ENCODE results near the gene SDHC. TPM values are rescaled to one million over a fixed set of nuclear protein-coding genes. Genes with fewer than 3 reads are reported as not detected.
A peak's percentile ranks its signal among the peaks of the same experiment; 100 is the strongest.

Gene SDHC
- polyA plus RNA-seq, 1 donor = 194 TPM

DNA sequence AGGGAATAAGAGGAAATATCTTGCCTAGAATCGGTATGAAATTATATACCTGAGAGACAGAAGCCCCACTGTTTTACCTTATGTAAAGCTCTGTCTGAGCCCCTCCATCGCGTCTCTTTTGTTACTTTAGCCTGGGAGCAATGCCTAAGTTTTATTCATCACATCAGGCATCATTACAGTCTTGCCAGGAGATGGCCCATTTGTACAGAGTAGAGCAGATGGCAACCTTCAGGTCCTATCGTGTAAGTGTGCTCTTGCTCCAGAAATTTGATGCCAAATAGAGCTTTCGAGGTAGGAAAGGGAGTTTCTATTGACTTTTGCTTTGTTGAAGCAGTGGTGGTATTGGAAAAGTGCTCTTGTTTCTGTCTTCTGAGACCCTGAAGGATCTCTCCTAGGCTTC lies 28.6 kb downstream of the SDHC start:
- Histone ChIP-seq H3K27ac (ENCODE audit: low read length) (no peak overlapping the region), H3K9me3 (ENCODE audit: control insufficient read depth, low read depth, low read length) (no peaks in the 10 kb centered on the region), H3K4me3 (ENCODE audit: low read length) (no peak overlapping the region), H3K36me3 (ENCODE audit: control insufficient read depth, insufficient read depth, low read length) (peaks cover 44% of the 10 kb centered on the region), H3K4me1 (ENCODE audit: control insufficient read depth, insufficient read depth, low read length) (no peaks in the 10 kb centered on the region), H3K27me3 (ENCODE audit: control insufficient read depth, insufficient read depth, low read length) (no peaks in the 10 kb centered on the region)
- 100% methylated on average over 2 of the region's 5 CpGs for WGBS (ENCODE audit: insufficient coverage, low lambda C conversion rate)
- DNase-seq = no peak

DNA sequence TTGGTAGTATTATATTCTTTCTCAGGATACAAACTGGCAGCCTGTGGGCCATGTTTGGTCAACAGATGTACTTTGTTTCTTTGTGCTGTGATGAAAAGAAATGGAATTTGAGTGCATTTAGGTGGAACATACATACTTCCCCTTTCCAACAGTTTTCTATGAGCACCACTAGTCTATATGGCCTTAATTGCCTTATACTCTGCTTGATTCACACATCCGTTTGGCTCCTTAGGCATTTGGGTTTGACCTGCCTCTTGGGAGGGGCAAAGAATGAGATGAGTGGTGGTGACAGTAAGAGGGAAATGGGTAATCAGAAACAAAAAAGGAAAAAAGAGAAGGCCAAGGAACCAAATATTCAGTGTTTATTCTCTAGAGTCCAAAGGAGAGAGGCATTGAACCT lies 36.5 kb downstream of the SDHC start:
- WGBS (ENCODE audit: insufficient coverage, low lambda C conversion rate) = 83% methylated on average over 1 of the region's 1 CpG
- H3K9me3 ChIP-seq (ENCODE audit: control insufficient read depth, low read depth, low read length) = no peaks in the 10 kb centered on the region
- no peak for DNase-seq
- H3K27ac ChIP-seq (ENCODE audit: low read length) = no peak overlapping the region
- peaks cover 11% of the 10 kb centered on the region for H3K36me3 ChIP-seq (ENCODE audit: control insufficient read depth, insufficient read depth, low read length)
- no peaks in the 10 kb centered on the region for H3K4me1 ChIP-seq (ENCODE audit: control insufficient read depth, insufficient read depth, low read length)
- no peak overlapping the region for H3K4me3 ChIP-seq (ENCODE audit: low read length)
- no peaks in the 10 kb centered on the region for H3K27me3 ChIP-seq (ENCODE audit: control insufficient read depth, insufficient read depth, low read length)

- WGBS (ENCODE audit: insufficient coverage, low lambda C conversion rate) = 60% methylated on average over 1 of the region's 1 CpG
These were observed 37.3 kb downstream of the SDHC start for GRCh38 chr1:161351482-161351881.

DNA sequence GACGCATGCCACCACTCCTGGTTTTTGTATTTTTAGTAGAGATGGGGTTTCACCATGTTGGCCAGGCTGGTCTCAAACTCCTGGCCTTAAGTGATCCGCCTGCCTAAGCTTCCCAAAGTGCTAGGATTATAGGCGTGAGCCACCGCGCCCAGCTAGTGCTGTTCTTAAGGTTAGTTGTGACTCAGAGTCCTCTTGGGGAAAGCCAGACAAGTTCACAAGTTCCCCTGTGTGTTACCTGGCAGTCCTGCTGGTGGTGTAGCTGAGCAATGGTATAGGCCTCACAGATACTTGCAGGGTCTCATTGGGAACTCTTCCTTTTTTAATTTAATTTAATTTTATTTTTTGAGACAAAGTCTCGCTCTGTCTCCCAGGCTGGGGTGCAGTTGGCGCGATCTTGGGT lies 42.9 kb downstream of the SDHC start:
- Histone ChIP-seq H3K27ac (ENCODE audit: low read length) (no peak overlapping the region), H3K36me3 (ENCODE audit: control insufficient read depth, insufficient read depth, low read length) (peaks cover 21% of the 10 kb centered on the region), H3K4me3 (ENCODE audit: low read length) (no peak overlapping the region), H3K9me3 (ENCODE audit: control insufficient read depth, low read depth, low read length) (no peaks in the 10 kb centered on the region), H3K27me3 (ENCODE audit: control insufficient read depth, insufficient read depth, low read length) (no peaks in the 10 kb centered on the region), H3K4me1 (ENCODE audit: control insufficient read depth, insufficient read depth, low read length) (no peaks in the 10 kb centered on the region)
- WGBS (ENCODE audit: insufficient coverage, low lambda C conversion rate) = no CpG with 5 or more reads among the region's 8 CpGs
- DNase-seq = no peak

More at GRCh38 chr1:161351482-161351881, 37.3 kb downstream of the SDHC start:
- Histone ChIP-seq H3K27me3 (ENCODE audit: control insufficient read depth, insufficient read depth, low read length) (no peaks in the 10 kb centered on the region), H3K36me3 (ENCODE audit: control insufficient read depth, insufficient read depth, low read length) (peaks cover 12% of the 10 kb centered on the region), H3K4me3 (ENCODE audit: low read length) (no peak overlapping the region), H3K9me3 (ENCODE audit: control insufficient read depth, low read depth, low read length) (no peaks in the 10 kb centered on the region), H3K4me1 (ENCODE audit: control insufficient read depth, insufficient read depth, low read length) (no peaks in the 10 kb centered on the region), H3K27ac (ENCODE audit: low read length) (no peak overlapping the region)
- no peak for DNase-seq

DNA sequence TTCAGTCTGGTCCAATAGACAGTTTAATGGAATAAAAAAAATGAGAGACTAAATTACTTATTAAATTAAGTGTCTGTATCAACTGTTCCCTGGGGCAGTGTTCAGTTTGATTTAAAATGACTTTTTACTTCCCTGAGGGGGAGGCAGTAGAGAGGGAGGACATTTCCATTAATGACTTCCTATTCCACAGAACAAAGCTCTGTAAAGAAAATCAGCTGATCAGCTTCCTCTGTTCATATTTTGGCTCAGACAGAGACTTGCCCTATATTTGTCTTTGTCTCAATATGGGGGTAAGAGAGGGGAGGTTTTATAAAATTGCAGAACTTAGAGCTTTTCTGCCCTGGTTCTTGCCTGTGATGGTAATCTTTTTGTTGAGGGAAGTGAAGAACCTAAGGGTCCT lies 45.1 kb downstream of the SDHC start:
- no peaks in the 10 kb centered on the region for H3K4me1 ChIP-seq (ENCODE audit: control insufficient read depth, insufficient read depth, low read length)
- DNase-seq = no peak
- no peak overlapping the region for H3K27ac ChIP-seq (ENCODE audit: low read length)
- peaks cover 32% of the 10 kb centered on the region for H3K36me3 ChIP-seq (ENCODE audit: control insufficient read depth, insufficient read depth, low read length)
- H3K27me3 ChIP-seq (ENCODE audit: control insufficient read depth, insufficient read depth, low read length) = no peaks in the 10 kb centered on the region
- H3K9me3 ChIP-seq (ENCODE audit: control insufficient read depth, low read depth, low read length) = no peaks in the 10 kb centered on the region
- H3K4me3 ChIP-seq (ENCODE audit: low read length) = no peak overlapping the region

DNA sequence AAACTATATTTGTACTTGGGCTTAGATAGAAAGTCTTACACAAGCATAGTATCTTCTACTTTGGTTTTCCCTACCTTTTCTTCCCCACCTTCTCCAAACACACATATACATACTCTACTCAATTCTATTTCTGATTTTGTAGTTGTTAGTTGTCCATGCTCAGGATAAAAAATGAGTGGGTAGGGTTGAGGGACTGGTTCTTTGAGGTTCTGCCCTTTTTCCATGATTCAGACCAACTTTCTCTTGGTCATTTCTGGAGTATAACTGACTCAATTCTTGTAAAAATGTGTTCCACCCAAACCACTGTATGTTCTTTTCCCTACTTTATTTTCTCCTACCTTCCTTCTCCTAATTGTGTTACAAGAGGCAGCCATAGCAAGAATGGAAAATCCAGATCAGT lies 50.2 kb downstream of the SDHC start:
- Histone ChIP-seq H3K36me3 (ENCODE audit: control insufficient read depth, insufficient read depth, low read length) (peaks cover 37% of the 10 kb centered on the region), H3K4me3 (ENCODE audit: low read length) (no peak overlapping the region), H3K27me3 (ENCODE audit: control insufficient read depth, insufficient read depth, low read length) (no peaks in the 10 kb centered on the region), H3K9me3 (ENCODE audit: control insufficient read depth, low read depth, low read length) (no peaks in the 10 kb centered on the region), H3K4me1 (ENCODE audit: control insufficient read depth, insufficient read depth, low read length) (no peaks in the 10 kb centered on the region), H3K27ac (ENCODE audit: low read length) (no peak overlapping the region)
- DNase-seq = no peak

- Histone ChIP-seq H3K27me3 (ENCODE audit: control insufficient read depth, insufficient read depth, low read length) (no peaks in the 10 kb centered on the region), H3K27ac (ENCODE audit: low read length) (no peak overlapping the region), H3K4me3 (ENCODE audit: low read length) (no peak overlapping the region), H3K9me3 (ENCODE audit: control insufficient read depth, low read depth, low read length) (no peaks in the 10 kb centered on the region), H3K36me3 (ENCODE audit: control insufficient read depth, insufficient read depth, low read length) (peaks cover 32% of the 10 kb centered on the region), H3K4me1 (ENCODE audit: control insufficient read depth, insufficient read depth, low read length) (no peaks in the 10 kb centered on the region)
- DNase-seq = no peak
These were observed 51.0 kb downstream of the SDHC start for GRCh38 chr1:161365207-161365606.

DNA sequence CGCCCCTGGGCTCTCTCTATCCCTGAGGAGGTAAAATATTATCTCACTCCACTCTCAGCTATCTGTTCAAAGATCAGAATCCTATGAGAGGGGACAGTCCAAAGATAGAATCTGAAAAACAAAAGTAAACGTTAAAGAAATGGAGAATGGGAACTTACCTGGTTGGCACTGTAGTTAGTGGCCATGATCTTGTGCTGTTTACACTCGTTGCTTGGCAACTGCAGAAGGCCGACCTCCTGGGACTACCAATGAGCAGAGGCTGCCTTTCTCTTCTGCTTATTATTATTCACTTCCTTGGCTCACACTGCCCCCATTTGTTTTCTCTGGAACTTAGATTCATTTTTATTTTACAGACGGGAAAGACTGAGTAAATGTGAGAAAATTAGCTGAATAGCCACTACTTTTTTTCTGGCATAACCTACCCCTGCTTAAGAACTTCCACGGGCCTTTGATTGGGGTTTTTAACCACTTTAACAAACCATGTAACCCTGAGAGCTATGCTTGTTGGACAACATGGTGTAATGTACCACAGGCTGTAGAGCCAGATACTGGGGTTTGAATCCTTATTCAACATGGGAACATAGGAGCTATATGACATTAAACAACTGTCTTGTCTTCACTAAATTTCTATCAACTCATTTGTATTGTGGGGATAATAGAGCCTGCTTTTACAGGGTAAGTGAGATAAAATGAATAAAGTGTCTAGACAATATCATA lies 53.7 kb downstream of the SDHC start, which contains the start of gene CFAP126:
Gene CFAP126 (minus strand): TSS at position 193 of the 717 bp plus-strand sequence. CDS start 8 bp downstream, at position 185.
- peak within 1 kb of the TSS; percentile 7 for H3K27ac ChIP-seq (ENCODE audit: low read length)

DNA sequence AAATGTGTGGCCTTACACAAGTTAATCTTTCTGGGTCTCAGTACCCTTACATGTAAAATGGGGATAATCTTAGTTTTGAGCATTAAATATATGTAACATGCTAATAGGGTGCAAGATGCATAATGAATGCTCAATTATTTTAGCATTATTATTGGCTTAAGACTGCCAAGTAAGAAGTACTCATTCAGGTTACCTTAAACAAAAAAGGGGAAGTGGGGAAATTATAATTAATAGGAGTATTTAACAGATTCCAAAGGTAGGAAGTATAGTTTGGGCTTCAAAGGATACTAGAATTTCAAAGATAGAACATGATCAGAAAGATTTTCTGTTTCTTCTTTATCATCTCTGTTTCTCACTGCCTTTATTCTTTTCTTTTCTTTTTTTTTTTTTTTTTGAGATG lies 59.3 kb downstream of the SDHC start:
- Histone ChIP-seq H3K9me3 (ENCODE audit: control insufficient read depth, low read depth, low read length) (no peaks in the 10 kb centered on the region), H3K4me1 (ENCODE audit: control insufficient read depth, insufficient read depth, low read length) (no peaks in the 10 kb centered on the region), H3K27me3 (ENCODE audit: control insufficient read depth, insufficient read depth, low read length) (no peaks in the 10 kb centered on the region), H3K36me3 (ENCODE audit: control insufficient read depth, insufficient read depth, low read length) (no peaks in the 10 kb centered on the region), H3K4me3 (ENCODE audit: low read length) (no peak overlapping the region), H3K27ac (ENCODE audit: low read length) (no peak overlapping the region)
- DNase-seq = no peak

More for the DNA sequence above, 53.7 kb downstream of the SDHC start, which contains the start of gene CFAP126:
- WGBS (ENCODE audit: insufficient coverage, low lambda C conversion rate) = 33% methylated on average over 3 of the region's 6 CpGs
- Histone ChIP-seq H3K4me1 (ENCODE audit: control insufficient read depth, insufficient read depth, low read length) (no peaks in the 10 kb centered on the region), H3K4me3 (ENCODE audit: low read length) (no peak within 1 kb of the TSS), H3K9me3 (ENCODE audit: control insufficient read depth, low read depth, low read length) (no peaks in the 10 kb centered on the region), H3K36me3 (ENCODE audit: control insufficient read depth, insufficient read depth, low read length) (peaks cover 30% of the 10 kb centered on the region), H3K27me3 (ENCODE audit: control insufficient read depth, insufficient read depth, low read length) (no peaks in the 10 kb centered on the region)
- peak; percentile 76 to 82 for DNase-seq

DNA sequence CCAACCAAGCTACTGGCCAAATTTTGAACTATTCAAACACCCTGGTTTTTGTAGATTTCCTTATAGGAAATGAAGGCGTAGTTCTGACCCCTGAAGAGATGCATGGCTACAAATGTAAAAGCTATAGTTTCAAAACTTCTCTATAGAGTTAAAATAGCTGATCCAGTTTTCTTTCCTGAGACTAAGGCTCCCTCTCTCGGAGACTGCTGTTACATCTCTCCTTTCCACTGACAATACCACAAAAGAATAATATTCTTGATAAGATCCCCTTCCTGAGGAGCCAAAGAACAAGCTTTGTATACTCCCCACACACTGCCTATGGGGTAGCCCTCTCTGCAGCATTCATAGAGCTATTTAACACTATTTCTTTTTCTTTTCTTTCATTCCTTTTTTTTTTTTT lies 60.2 kb downstream of the SDHC start:
- no peaks in the 10 kb centered on the region for H3K36me3 ChIP-seq (ENCODE audit: control insufficient read depth, insufficient read depth, low read length)
- no peaks in the 10 kb centered on the region for H3K9me3 ChIP-seq (ENCODE audit: control insufficient read depth, low read depth, low read length)
- DNase-seq = no peak
- no peak overlapping the region for H3K27ac ChIP-seq (ENCODE audit: low read length)
- H3K4me1 ChIP-seq (ENCODE audit: control insufficient read depth, insufficient read depth, low read length) = no peaks in the 10 kb centered on the region
- WGBS (ENCODE audit: insufficient coverage, low lambda C conversion rate) = 100% methylated on average over 1 of the region's 2 CpGs
- no peak overlapping the region for H3K4me3 ChIP-seq (ENCODE audit: low read length)
- no peaks in the 10 kb centered on the region for H3K27me3 ChIP-seq (ENCODE audit: control insufficient read depth, insufficient read depth, low read length)

GRCh38 chr1:161378014-161378413 lies 63.8 kb downstream of the SDHC start:
- Histone ChIP-seq H3K27me3 (ENCODE audit: control insufficient read depth, insufficient read depth, low read length) (no peaks in the 10 kb centered on the region), H3K9me3 (ENCODE audit: control insufficient read depth, low read depth, low read length) (no peaks in the 10 kb centered on the region), H3K4me1 (ENCODE audit: control insufficient read depth, insufficient read depth, low read length) (no peaks in the 10 kb centered on the region), H3K36me3 (ENCODE audit: control insufficient read depth, insufficient read depth, low read length) (no peaks in the 10 kb centered on the region), H3K27ac (ENCODE audit: low read length) (no peak overlapping the region), H3K4me3 (ENCODE audit: low read length) (no peak overlapping the region)
- DNase-seq = no peak
- WGBS (ENCODE audit: insufficient coverage, low lambda C conversion rate) = no CpG with 5 or more reads among the region's 5 CpGs

Data from large intestine (tissue), 3 donors.